Measurements from ENCODE around the gene C9orf152. TPM values are rescaled to one million over a fixed set of nuclear protein-coding genes. Genes with fewer than 3 reads are reported as not detected.

The C9orf152 gene
- total and polyA plus RNA-seq, 2 of the 13 experiments (the other 11 are each of a cell fraction or from before 2014, with no cell fraction given), result 0.24 to 0.48 TPM

GRCh38 chr9:110175275-110175968 lies 32.5 kb downstream of the C9orf152 start (continued):
- TF ChIP-seq, protein P1, sequence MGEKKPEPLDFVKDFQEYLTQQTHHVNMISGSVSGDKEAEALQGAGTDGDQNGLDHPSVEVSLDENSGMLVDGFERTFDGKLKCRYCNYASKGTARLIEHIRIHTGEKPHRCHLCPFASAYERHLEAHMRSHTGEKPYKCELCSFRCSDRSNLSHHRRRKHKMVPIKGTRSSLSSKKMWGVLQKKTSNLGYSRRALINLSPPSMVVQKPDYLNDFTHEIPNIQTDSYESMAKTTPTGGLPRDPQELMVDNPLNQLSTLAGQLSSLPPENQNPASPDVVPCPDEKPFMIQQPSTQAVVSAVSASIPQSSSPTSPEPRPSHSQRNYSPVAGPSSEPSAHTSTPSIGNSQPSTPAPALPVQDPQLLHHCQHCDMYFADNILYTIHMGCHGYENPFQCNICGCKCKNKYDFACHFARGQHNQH (CRISPR knock-in tag; IDR thresholded peaks at IDR 0.05), result no peak
- TF ChIP-seq HDAC2 (CRISPR knock-in tag; IDR thresholded peaks at IDR 0.05), result 0 out of 2 replicates have a peak, but pooled peaks have one; percentile 19
- peak; percentile 84 for TF ChIP-seq MAFF (IDR thresholded peaks at IDR 0.05; ENCODE audit: low read depth, low read length)
- peak; percentile 66 for TF ChIP-seq CEBPG (CRISPR knock-in tag; IDR thresholded peaks at IDR 0.05)
- TF ChIP-seq ZNF569 (CRISPR knock-in tag; IDR thresholded peaks at IDR 0.05; ENCODE audit: borderline replicate concordance), result no peak
- TF ChIP-seq NCOR1 (IDR thresholded peaks at IDR 0.05; ENCODE audit: borderline replicate concordance, low read length), result peak; percentile 75; the same call in 1 of the 2 replicates
- TF ChIP-seq SKI (IDR thresholded peaks at IDR 0.05; ENCODE audit: partially characterized antibody), result peak; percentile 31
- no peak for TF ChIP-seq CHD4 (IDR thresholded peaks at IDR 0.05; ENCODE audit: borderline replicate concordance, low read length)
- TF ChIP-seq EHMT2 (IDR thresholded peaks at IDR 0.05; ENCODE audit: borderline replicate concordance, low read depth, low read length), result peak; percentile 52; the same call in 1 of the 2 replicates
- TF ChIP-seq SOX5 (CRISPR knock-in tag; IDR thresholded peaks at IDR 0.05; ENCODE audit: borderline replicate concordance), result peak; percentile 95
- TF ChIP-seq ZNF691 (CRISPR knock-in tag; IDR thresholded peaks at IDR 0.05; ENCODE audit: borderline replicate concordance, low read depth), result 0 out of 2 replicates have a peak, but pooled peaks have one; percentile 24
- peak; percentile 24; the same call in 1 of the 2 replicates for TF ChIP-seq ISL2 (CRISPR knock-in tag; IDR thresholded peaks at IDR 0.05)
- TF ChIP-seq HNF4A (CRISPR knock-in tag; IDR thresholded peaks at IDR 0.05), result peak; percentile 73
- 0 out of 2 replicates have a peak, but pooled peaks have one; percentile 27 for TF ChIP-seq TCF7L2 (IDR thresholded peaks at IDR 0.05; ENCODE audit: low read depth, low read length)
- peak; percentile 66 for TF ChIP-seq HMG20A (CRISPR knock-in tag; IDR thresholded peaks at IDR 0.05; ENCODE audit: borderline replicate concordance)
- TF ChIP-seq, protein P2, sequence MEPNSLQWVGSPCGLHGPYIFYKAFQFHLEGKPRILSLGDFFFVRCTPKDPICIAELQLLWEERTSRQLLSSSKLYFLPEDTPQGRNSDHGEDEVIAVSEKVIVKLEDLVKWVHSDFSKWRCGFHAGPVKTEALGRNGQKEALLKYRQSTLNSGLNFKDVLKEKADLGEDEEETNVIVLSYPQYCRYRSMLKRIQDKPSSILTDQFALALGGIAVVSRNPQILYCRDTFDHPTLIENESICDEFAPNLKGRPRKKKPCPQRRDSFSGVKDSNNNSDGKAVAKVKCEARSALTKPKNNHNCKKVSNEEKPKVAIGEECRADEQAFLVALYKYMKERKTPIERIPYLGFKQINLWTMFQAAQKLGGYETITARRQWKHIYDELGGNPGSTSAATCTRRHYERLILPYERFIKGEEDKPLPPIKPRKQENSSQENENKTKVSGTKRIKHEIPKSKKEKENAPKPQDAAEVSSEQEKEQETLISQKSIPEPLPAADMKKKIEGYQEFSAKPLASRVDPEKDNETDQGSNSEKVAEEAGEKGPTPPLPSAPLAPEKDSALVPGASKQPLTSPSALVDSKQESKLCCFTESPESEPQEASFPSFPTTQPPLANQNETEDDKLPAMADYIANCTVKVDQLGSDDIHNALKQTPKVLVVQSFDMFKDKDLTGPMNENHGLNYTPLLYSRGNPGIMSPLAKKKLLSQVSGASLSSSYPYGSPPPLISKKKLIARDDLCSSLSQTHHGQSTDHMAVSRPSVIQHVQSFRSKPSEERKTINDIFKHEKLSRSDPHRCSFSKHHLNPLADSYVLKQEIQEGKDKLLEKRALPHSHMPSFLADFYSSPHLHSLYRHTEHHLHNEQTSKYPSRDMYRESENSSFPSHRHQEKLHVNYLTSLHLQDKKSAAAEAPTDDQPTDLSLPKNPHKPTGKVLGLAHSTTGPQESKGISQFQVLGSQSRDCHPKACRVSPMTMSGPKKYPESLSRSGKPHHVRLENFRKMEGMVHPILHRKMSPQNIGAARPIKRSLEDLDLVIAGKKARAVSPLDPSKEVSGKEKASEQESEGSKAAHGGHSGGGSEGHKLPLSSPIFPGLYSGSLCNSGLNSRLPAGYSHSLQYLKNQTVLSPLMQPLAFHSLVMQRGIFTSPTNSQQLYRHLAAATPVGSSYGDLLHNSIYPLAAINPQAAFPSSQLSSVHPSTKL (CRISPR knock-in tag; IDR thresholded peaks at IDR 0.05), result peak; percentile 77
- TF ChIP-seq, protein P3, sequence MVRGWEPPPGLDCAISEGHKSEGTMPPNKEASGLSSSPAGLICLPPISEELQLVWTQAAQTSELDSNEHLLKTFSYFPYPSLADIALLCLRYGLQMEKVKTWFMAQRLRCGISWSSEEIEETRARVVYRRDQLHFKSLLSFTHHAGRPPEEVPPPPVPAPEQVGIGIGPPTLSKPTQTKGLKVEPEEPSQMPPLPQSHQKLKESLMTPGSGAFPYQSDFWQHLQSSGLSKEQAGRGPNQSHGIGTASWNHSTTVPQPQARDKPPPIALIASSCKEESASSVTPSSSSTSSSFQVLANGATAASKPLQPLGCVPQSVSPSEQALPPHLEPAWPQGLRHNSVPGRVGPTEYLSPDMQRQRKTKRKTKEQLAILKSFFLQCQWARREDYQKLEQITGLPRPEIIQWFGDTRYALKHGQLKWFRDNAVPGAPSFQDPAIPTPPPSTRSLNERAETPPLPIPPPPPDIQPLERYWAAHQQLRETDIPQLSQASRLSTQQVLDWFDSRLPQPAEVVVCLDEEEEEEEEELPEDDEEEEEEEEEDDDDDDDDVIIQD (CRISPR knock-in tag; IDR thresholded peaks at IDR 0.05; ENCODE audit: low read depth), result peak; percentile 45; the same call in 1 of the 2 replicates
- TF ChIP-seq FOSL2 (CRISPR knock-in tag; IDR thresholded peaks at IDR 0.05), result peak; percentile 35; the same call in 1 of the 2 replicates
- peak; percentile 44 for TF ChIP-seq CREM (IDR thresholded peaks at IDR 0.05)
- no peak for TF ChIP-seq CREM (CRISPR knock-in tag; IDR thresholded peaks at IDR 0.05)

All from HepG2 (cell line).